ENCODE results near the gene NRCAM.

The NRCAM gene

DNA sequence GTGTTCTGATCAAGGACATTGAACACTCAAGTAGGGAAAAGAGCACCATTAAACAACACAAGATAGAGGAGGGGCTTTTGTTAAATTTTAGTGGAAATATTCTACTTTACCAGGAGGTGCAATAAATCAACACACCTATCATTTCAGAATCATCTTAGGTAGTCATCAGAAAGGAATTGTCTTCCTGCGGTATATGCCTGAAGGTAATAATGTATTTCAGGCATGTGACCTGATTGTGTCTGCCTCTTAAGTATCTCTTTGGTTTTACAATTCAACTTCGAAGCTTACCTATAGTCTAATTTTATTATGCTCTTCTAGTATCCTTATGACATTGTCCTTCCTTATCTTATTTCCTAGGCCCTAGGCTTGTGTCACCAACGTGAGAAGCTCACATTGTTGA is 267.5 kb downstream of the NRCAM start:
- DNase-seq (ENCODE audit: insufficient read length, low spot score) (no peak), FAIRE-seq (no peak)
- TF ChIP-seq, protein P1, sequence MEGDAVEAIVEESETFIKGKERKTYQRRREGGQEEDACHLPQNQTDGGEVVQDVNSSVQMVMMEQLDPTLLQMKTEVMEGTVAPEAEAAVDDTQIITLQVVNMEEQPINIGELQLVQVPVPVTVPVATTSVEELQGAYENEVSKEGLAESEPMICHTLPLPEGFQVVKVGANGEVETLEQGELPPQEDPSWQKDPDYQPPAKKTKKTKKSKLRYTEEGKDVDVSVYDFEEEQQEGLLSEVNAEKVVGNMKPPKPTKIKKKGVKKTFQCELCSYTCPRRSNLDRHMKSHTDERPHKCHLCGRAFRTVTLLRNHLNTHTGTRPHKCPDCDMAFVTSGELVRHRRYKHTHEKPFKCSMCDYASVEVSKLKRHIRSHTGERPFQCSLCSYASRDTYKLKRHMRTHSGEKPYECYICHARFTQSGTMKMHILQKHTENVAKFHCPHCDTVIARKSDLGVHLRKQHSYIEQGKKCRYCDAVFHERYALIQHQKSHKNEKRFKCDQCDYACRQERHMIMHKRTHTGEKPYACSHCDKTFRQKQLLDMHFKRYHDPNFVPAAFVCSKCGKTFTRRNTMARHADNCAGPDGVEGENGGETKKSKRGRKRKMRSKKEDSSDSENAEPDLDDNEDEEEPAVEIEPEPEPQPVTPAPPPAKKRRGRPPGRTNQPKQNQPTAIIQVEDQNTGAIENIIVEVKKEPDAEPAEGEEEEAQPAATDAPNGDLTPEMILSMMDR (IDR thresholded peaks at IDR 0.05; ENCODE audit: insufficient read depth, missing control alignments) = no peak

DNA sequence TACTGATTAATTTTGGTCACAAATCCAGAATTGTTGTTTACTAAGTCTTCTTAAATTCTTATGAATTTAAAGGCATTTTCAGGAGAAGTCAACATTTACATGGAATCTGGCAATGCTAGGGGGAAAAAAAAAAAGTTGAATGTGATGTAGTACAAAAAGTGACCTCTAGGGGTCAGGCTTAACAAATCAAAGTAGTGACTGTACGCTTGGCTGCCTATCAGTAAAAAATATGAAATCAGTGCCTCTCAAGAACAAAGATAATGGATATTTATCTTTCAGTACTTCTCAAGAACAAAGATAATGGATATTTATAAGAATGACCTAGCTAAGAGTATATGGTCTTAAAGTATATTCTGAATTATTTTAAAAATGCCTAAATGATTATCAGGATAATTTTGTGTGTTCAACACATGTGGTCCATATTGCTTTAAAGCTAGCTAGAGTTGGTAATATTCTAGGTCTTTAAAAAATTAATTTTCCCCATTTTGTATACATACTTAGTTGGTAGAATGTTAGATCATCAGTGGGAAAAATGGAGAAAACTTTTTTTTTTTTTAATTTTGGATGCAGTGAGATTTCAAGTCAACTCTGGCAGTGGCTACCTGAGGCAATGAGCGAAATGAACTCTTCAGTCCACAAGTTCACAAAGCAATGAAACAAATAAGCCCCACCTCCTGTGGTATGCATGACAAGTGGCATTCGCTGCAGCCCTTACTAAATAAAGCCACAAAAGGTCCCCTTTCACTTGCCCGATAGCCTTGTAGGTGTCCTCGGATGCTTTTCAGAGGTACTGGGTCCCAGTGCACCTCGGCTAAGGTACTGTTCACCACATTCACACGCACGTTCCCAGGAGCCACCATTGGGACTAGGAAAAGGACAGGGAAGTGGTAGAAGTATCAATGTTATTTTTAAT is 274.9 kb downstream of the NRCAM start:
- TF ChIP-seq, protein P1 (IDR thresholded peaks at IDR 0.05; ENCODE audit: insufficient read depth, missing control alignments) = peak; percentile 69
- DNase-seq (ENCODE audit: insufficient read length, low spot score) (no peak), FAIRE-seq (peak; percentile 85)

GRCh38 chr7:108178398-108178797 is 277.8 kb downstream of the NRCAM start:
- FAIRE-seq (no peak), DNase-seq (ENCODE audit: insufficient read length, low spot score) (no peak)
- TF ChIP-seq, protein P1 (IDR thresholded peaks at IDR 0.05; ENCODE audit: insufficient read depth, missing control alignments) = no peak

GRCh38 chr7:108171164-108171563 is 285.1 kb downstream of the NRCAM start:
- TF ChIP-seq, protein P1 (IDR thresholded peaks at IDR 0.05; ENCODE audit: insufficient read depth, missing control alignments) = no peak
- FAIRE-seq (no peak), DNase-seq (ENCODE audit: insufficient read length, low spot score) (no peak)

- TF ChIP-seq, protein P1 (IDR thresholded peaks at IDR 0.05; ENCODE audit: insufficient read depth, missing control alignments) = no peak
- no peak for FAIRE-seq
- DNase-seq (ENCODE audit: insufficient read length, low spot score) = no peak
Observed at GRCh38 chr7:108170251-108170650, 286.0 kb downstream of the NRCAM start.

DNA sequence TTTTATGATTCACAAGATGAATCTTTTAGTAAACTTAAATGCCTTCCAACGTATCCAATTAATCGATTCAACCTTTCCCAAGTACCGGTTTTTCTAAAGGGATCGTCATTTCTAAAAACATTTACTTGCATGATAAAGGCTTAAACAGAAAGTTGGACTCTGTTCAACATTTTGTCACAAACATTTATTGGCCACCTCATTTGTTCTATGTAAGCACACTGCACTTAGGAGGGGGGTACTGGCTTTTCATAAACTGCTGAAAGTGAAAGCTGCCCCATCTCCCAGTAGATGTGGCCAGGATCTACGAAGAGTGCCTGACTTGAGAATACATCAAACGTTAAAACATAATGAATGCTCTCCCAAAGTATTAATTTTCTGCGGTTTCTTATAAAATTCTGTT is 288.8 kb downstream of the NRCAM start:
- TF ChIP-seq, protein P1 (IDR thresholded peaks at IDR 0.05; ENCODE audit: insufficient read depth, missing control alignments) = no peak
- FAIRE-seq (no peak), DNase-seq (ENCODE audit: insufficient read length, low spot score) (no peak)

GRCh38 chr7:108166687-108167086 is 289.5 kb downstream of the NRCAM start:
- no peak for FAIRE-seq
- DNase-seq (ENCODE audit: insufficient read length, low spot score) = no peak
- TF ChIP-seq, protein P1 (IDR thresholded peaks at IDR 0.05; ENCODE audit: insufficient read depth, missing control alignments) = no peak

Measured in D721Med (cell line).